ENCODE data around the gene SHROOM1. TPM values are rescaled to one million over a fixed set of nuclear protein-coding genes. Genes with fewer than 3 reads are reported as not detected.

SHROOM1 gene
- total and polyA plus RNA-seq, 2 of the 8 experiments (the other 6 are each of a cell fraction or from before 2014, with no cell fraction given), result 3.9 to 5.2 TPM

DNA sequence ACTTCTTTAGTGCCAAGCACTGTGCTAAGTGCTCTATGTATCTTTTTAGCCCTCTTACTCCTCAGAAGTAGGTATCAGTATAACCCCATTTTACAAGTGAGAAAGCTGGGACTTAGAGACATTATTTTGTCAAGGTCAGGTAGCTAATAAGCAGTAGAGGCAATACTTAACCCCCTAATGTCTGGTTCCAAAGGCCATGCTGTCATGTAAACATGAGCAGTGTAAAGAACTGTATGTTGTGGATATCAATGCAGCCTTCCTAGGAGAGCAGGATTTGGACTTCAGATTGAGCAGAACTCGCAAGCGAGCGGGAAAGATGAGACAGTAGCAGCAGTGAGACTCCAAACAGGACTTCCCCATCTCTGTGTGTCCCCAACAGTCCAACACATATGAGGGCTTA, 3.6 kb upstream of the SHROOM1 start (continued):
- TF ChIP-seq SAP30 (IDR thresholded peaks at IDR 0.05; ENCODE audit: insufficient read depth, insufficient replicate concordance, low read length), result no peak
- no peak for TF ChIP-seq RNF2 (IDR thresholded peaks at IDR 0.05; ENCODE audit: borderline replicate concordance, low read depth, low read length, missing control alignments, poor library complexity, severe bottlenecking)
- no peak for TF ChIP-seq TCF12 (IDR thresholded peaks at IDR 0.05; ENCODE audit: low read depth, low read length)
- TF ChIP-seq CREB1 (IDR thresholded peaks at IDR 0.05), result no peak
- no peak for TF ChIP-seq EZH2 (IDR thresholded peaks at IDR 0.05; ENCODE audit: low read depth, low read length, severe bottlenecking)

Data from H1 (cell line).